Measurements from ENCODE around the gene SPAG16.
"Not testable (repeated sequence)": the region's sequence is repeated elsewhere in the genome, so short reads cannot be mapped to it uniquely, and the experiment has no call there.

Gene SPAG16

GRCh38 chr2:213920014-213920413, 635.8 kb downstream of the SPAG16 start:
- H3K36me3 Mint-ChIP-seq: no peaks in the 10 kb centered on the region
- no peak for ATAC-seq

GRCh38 chr2:213923543-213923942, 639.3 kb downstream of the SPAG16 start:
- H3K27me3 Mint-ChIP-seq: no peaks in the 10 kb centered on the region
- H3K4me3 Mint-ChIP-seq: no peak overlapping the region
- H3K36me3 Mint-ChIP-seq: no peaks in the 10 kb centered on the region
- no peaks in the 10 kb centered on the region for H3K4me1 Mint-ChIP-seq
- H3K9me3 Mint-ChIP-seq: peaks cover 18% of the 10 kb centered on the region
- no peak overlapping the region for H3K27ac Mint-ChIP-seq
- ATAC-seq: peak; percentile 16

More at GRCh38 chr2:213920014-213920413, 635.8 kb downstream of the SPAG16 start:
- Mint-ChIP-seq H3K4me1 (no peaks in the 10 kb centered on the region), H3K9me3 (peaks cover 27% of the 10 kb centered on the region), H3K27me3 (no peaks in the 10 kb centered on the region), H3K4me3 (no peak overlapping the region), H3K27ac (no peak overlapping the region)

DNA sequence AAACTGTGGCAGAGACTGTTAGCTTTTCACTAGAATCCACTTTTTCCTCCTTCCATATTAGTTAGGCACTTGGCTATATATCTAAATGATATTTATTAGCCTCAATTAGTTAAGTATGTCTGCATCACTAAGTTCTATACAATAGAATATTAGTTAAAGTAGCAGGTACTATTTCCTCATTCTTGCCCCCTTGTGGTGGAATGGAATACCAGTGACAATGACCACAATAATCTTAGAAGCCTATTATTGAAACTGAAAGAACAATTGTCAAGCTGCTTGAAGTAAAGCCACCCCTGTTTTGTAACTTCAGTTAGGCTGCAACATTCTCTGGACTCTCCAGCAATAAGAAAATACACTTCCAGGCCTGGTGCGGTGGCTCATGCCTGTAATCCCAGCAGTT, 650.3 kb downstream of the SPAG16 start:
- H3K4me1 Mint-ChIP-seq: no peaks in the 10 kb centered on the region
- no peaks in the 10 kb centered on the region for H3K36me3 Mint-ChIP-seq
- no peaks in the 10 kb centered on the region for H3K9me3 Mint-ChIP-seq
- H3K4me3 Mint-ChIP-seq: no peak overlapping the region
- no peak overlapping the region for H3K27ac Mint-ChIP-seq
- ATAC-seq: no peak
- H3K27me3 Mint-ChIP-seq: no peaks in the 10 kb centered on the region

DNA sequence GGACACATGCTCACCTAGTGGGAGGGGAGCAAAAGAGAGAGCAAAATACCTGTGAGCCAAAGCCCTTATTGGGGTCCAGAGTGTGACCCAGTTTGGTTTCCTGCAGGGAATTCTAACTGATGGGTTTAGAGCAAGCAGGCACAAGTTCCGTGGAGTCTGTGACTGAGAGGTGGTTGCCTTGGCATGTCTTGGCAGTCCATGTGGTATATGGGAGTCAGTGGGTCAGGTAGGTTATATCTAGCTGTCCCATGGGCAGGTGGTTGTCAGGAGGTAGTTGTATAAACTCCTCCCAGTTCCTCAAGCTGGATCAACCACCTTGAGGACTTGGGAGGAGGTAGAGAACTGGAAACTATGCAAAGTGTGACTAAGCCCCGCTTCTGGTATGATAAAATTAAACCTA, 673.8 kb downstream of the SPAG16 start:
- ATAC-seq: no peak
- no peaks in the 10 kb centered on the region for H3K27me3 Mint-ChIP-seq

DNA sequence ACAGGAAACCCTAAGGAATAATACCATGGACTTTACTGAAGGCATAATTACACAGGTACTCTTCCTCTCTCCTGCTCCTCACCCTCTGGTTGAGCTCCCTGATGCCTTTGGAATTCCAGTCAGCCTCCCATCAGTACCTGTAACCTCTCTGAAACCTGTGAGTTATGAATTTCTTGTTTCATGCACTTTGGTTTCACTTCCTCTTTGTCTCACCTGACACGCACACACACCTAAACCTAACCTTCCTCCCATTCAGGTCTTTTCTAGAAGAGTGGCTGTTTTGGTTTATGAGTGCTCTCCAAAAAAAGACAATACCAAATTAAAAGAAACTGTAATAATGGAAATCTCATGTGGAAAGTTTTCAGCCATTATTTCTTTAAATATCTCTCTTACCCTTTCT, 675.3 kb downstream of the SPAG16 start:
- Mint-ChIP-seq H3K27me3 (no peaks in the 10 kb centered on the region), H3K36me3 (no peaks in the 10 kb centered on the region), H3K4me1 (peaks cover 10% of the 10 kb centered on the region), H3K9me3 (no peaks in the 10 kb centered on the region), H3K4me3 (no peak overlapping the region), H3K27ac (no peak overlapping the region)
- ATAC-seq: no peak

More for the DNA sequence above, 673.8 kb downstream of the SPAG16 start:
- Mint-ChIP-seq H3K4me3 (no peak overlapping the region), H3K9me3 (no peaks in the 10 kb centered on the region), H3K36me3 (no peaks in the 10 kb centered on the region), H3K4me1 (peaks cover 10% of the 10 kb centered on the region), H3K27ac (no peak overlapping the region)

GRCh38 chr2:213971536-213971935, 687.3 kb downstream of the SPAG16 start:
- H3K9me3 Mint-ChIP-seq: no peaks in the 10 kb centered on the region
- ATAC-seq: no peak
- no peaks in the 10 kb centered on the region for H3K4me1 Mint-ChIP-seq
- H3K27me3 Mint-ChIP-seq: no peaks in the 10 kb centered on the region
- H3K36me3 Mint-ChIP-seq: no peaks in the 10 kb centered on the region
- H3K27ac Mint-ChIP-seq: no peak overlapping the region
- no peak overlapping the region for H3K4me3 Mint-ChIP-seq

DNA sequence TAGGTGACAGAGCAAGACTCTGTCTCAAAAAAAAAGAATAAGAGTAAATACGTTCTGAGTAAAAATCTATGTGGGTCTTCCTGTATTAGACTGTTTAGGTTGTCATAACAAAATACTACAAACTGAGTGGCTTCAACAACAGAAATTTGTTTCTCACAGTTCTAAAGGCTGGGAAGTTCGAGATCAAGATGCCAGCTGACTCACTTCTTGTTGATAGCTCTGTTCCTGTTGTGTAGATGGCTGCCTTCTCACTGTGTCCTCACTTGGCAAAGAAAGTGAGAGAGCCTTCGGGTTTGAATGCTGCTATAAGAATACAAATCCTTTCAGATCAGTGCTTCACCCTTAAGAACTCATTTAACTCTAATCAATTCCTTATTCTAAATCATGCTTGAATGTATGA, 696.6 kb downstream of the SPAG16 start:
- no peaks in the 10 kb centered on the region for H3K27me3 Mint-ChIP-seq
- H3K27ac Mint-ChIP-seq: no peak overlapping the region
- no peaks in the 10 kb centered on the region for H3K4me1 Mint-ChIP-seq
- ATAC-seq: no peak
- no peaks in the 10 kb centered on the region for H3K36me3 Mint-ChIP-seq
- no peak overlapping the region for H3K4me3 Mint-ChIP-seq
- no peaks in the 10 kb centered on the region for H3K9me3 Mint-ChIP-seq

DNA sequence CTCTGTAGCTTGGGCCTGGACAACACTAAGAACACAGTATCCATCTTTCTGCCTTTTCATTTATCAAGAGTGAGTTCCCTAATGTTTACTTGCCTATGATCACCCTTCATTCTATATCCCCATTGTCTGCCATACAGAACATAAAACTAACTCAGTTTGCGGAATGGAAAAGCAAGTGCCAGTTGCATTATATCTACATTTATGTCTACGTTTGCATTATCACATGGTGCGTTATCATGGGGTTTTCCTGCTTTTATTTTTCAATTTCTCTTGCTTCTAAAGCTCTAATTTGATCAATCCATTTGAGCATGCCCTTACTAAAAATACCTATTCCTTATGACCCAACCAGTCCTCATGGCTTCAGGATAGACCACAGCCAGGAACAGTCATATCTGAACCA, 704.9 kb downstream of the SPAG16 start:
- Mint-ChIP-seq H3K4me3 (no peak overlapping the region), H3K9me3 (peaks cover 5% of the 10 kb centered on the region), H3K27me3 (no peaks in the 10 kb centered on the region), H3K36me3 (no peaks in the 10 kb centered on the region), H3K27ac (no peak overlapping the region), H3K4me1 (no peaks in the 10 kb centered on the region)
- no peak for ATAC-seq

GRCh38 chr2:213991453-213992108, 707.3 kb downstream of the SPAG16 start:
- ATAC-seq: no peak
- Mint-ChIP-seq H3K27ac (no peak overlapping the region), H3K27me3 (no peaks in the 10 kb centered on the region), H3K4me3 (no peak overlapping the region), H3K4me1 (no peaks in the 10 kb centered on the region), H3K36me3 (no peaks in the 10 kb centered on the region), H3K9me3 (peaks cover 5% of the 10 kb centered on the region)

DNA sequence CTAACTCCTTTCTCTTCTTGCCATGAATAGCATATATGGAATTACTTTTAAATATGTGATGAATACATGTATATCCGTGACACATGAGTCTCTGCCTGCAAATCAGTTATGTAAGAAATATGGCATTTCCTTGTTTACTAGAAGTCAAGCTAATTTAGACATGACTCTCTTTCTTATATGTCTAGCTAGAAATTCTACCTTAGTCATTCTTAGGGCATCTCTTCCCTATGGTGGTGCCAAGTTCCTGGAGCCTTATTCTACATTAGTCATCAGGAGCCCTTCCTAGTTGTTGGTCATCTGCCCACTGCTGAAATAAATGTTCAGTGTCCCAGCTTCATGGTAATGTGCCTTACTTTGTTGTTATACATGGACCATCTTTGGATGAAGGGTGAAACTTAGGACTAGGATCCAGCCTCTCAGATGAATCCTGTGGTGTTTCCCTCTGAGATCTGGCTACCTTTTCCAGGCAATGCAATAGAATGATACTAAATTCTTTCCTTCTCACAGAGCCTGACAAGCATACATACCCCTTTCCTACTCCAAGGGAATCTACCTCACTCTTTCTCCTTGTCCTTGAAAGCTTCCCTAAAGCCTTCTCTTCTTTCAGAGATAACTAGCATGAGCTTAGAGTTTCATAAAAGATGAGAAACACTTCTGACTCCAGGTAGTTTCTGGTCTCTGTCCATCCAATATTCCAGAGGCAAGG, 711.3 kb downstream of the SPAG16 start:
- Mint-ChIP-seq H3K36me3 (no peaks in the 10 kb centered on the region), H3K4me3 (no peak overlapping the region), H3K27me3 (no peaks in the 10 kb centered on the region), H3K4me1 (no peaks in the 10 kb centered on the region), H3K27ac (no peak overlapping the region), H3K9me3 (peaks cover 8% of the 10 kb centered on the region)
- ATAC-seq: no peak

DNA sequence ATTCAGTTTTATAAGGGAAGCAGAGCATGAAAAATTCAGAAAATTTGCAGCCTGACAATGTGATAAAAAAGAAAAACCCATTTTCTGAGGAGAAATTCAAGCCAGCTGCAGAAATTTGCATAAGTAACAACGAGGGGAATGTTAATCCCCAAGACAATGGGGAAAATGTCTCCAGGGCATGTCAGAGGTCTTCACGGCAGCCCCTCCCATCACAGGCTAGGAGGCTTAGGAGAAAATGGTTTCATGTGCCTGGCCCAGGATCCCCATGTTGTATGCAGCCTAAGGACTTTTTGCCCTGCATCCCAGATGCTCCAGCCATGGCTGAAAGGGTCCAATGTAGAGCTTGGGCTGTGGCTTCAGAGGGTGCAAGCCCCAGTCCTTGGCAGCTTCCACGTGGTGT, 714.7 kb downstream of the SPAG16 start:
- not testable (repeated sequence) for H3K4me3 Mint-ChIP-seq, H3K36me3 Mint-ChIP-seq, H3K4me1 Mint-ChIP-seq, H3K27ac Mint-ChIP-seq, ATAC-seq, H3K27me3 Mint-ChIP-seq, H3K9me3 Mint-ChIP-seq

GRCh38 chr2:214004463-214004862, 720.2 kb downstream of the SPAG16 start:
- Mint-ChIP-seq H3K9me3 (peaks cover 3% of the 10 kb centered on the region), H3K4me3 (no peak overlapping the region), H3K4me1 (no peaks in the 10 kb centered on the region), H3K36me3 (no peaks in the 10 kb centered on the region), H3K27ac (no peak overlapping the region), H3K27me3 (no peaks in the 10 kb centered on the region)
- no peak for ATAC-seq

- H3K9me3 Mint-ChIP-seq: peaks cover 3% of the 10 kb centered on the region
- H3K36me3 Mint-ChIP-seq: no peaks in the 10 kb centered on the region
- H3K4me3 Mint-ChIP-seq: no peak overlapping the region
- no peak for ATAC-seq
- no peaks in the 10 kb centered on the region for H3K27me3 Mint-ChIP-seq
- H3K27ac Mint-ChIP-seq: no peak overlapping the region
- no peaks in the 10 kb centered on the region for H3K4me1 Mint-ChIP-seq
Measured at GRCh38 chr2:214005337-214005736, 721.1 kb downstream of the SPAG16 start.

DNA sequence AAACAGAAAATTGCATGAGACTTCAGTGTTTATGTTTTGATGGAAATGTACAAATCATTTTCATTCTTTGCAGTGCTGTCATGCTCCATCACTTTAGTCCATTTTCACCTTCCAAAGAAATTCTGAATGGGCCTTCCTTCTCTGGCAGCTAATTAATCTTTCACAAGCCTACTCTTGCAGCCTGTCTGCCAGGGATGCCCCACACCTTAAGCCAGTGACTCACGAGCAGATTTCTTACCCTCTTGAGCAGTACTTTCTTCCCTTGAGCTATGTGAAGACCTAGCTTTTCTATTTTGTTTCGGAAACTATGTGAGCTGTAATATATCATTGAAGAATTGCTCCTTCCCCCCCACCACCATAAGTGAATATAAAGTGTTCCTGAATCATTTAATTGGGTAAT, 722.3 kb downstream of the SPAG16 start:
- H3K9me3 Mint-ChIP-seq: peaks cover 3% of the 10 kb centered on the region
- H3K4me1 Mint-ChIP-seq: no peaks in the 10 kb centered on the region
- no peaks in the 10 kb centered on the region for H3K27me3 Mint-ChIP-seq
- H3K36me3 Mint-ChIP-seq: no peaks in the 10 kb centered on the region
- ATAC-seq: no peak
- H3K27ac Mint-ChIP-seq: no peak overlapping the region
- no peak overlapping the region for H3K4me3 Mint-ChIP-seq

- ATAC-seq: no peak
- H3K27me3 Mint-ChIP-seq: no peaks in the 10 kb centered on the region
- H3K27ac Mint-ChIP-seq: no peak overlapping the region
- H3K9me3 Mint-ChIP-seq: peaks cover 6% of the 10 kb centered on the region
- no peaks in the 10 kb centered on the region for H3K4me1 Mint-ChIP-seq
- H3K4me3 Mint-ChIP-seq: no peak overlapping the region
- H3K36me3 Mint-ChIP-seq: no peaks in the 10 kb centered on the region
Measured at GRCh38 chr2:214011676-214012075, 727.4 kb downstream of the SPAG16 start.

DNA sequence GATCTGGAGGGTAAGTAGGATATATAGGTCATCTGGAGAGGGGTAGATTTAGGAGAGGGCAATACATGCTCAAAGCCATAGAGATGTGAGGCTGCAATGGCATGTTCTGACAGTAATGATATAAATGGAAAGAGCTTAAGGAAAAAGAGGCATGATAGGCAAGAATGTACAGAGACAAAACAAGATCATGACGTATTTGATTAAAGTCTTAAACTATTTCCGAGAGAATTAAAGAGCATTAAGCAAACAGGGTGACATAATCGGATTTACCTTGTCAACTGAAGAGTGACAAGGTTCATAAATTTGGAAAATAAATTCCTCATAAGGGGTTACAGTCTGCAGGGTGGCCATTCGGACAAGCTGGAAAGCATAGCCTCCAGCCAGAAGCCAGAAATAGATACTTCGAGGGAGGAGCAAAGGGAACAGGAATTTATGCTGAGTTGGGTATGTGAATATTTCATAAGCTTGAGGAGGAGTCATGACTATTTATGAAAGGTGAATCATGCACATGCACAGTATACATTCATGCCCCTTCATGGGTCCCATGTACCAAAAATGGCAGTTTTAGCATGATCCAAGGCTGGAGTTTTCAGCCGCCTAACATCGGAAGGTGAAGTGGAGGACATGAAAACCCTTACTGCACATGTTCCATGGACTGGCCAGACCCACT, 730.4 kb downstream of the SPAG16 start:
- no peaks in the 10 kb centered on the region for H3K27me3 Mint-ChIP-seq
- H3K27ac Mint-ChIP-seq: no peak overlapping the region
- no peaks in the 10 kb centered on the region for H3K36me3 Mint-ChIP-seq
- H3K4me3 Mint-ChIP-seq: no peak overlapping the region
- no peak for ATAC-seq
- H3K9me3 Mint-ChIP-seq: peaks cover 4% of the 10 kb centered on the region
- no peaks in the 10 kb centered on the region for H3K4me1 Mint-ChIP-seq
